Gastroesophageal sphincter (tissue), 4 donors: ENCODE results near the gene PDE4B. TPM values are rescaled to one million over a fixed set of nuclear protein-coding genes. Genes with fewer than 3 reads are reported as not detected.

Experiments used
- ATAC-seq: fragments of 150-250 bp; one replicate; pipeline ENCODE4 v1.9.1; 2016; ENCODE audit warnings: mild to moderate bottlenecking, moderate library complexity
- H3K27ac ChIP-seq, 4 donors: fragments of 200-600 bp; sonication (generic) in 3 of 4; 1 replicate in 3 of 4; 2 replicates in 1 of 4; pipeline ENCODE4 v1.5.1; 2016 to 2019
- H3K27me3 ChIP-seq: fragments of 200-600 bp; sonication (generic); one replicate; pipeline ENCODE4 v1.5.1; 2019
- H3K36me3 ChIP-seq, 2 donors: fragments of 200-600 bp; sonication (generic); one replicate each; pipeline ENCODE4 v1.5.1; 2019; ENCODE audit warnings: control low read depth in 1 of 2
- H3K4me1 ChIP-seq, 3 donors: fragments of 200-600 bp; sonication (generic); 1 replicate in 2 of 3; 2 replicates in 1 of 3; pipeline ENCODE4 v1.5.1; 2016 to 2019; ENCODE audit warnings: control low read depth in 2 of 3
- H3K4me3 ChIP-seq, 2 donors: fragments of 200-600 bp; sonication (generic); one replicate each; pipeline ENCODE4 v1.5.1; 2019; ENCODE audit warnings: mild to moderate bottlenecking in 1 of 2, moderate library complexity in 1 of 2
- H3K9me3 ChIP-seq, 3 donors: fragments of 200-600 bp; sonication (generic); one replicate each; pipeline ENCODE4 v1.5.1; 2017 to 2019; ENCODE audit warnings: control low read depth in 2 of 3
- CTCF ChIP-seq, 4 experiments: fragments of 200-600 bp in 2 of 4; fragments of 450-650 bp in 2 of 4; sonication (generic) in 1 of 4; IDR thresholded peaks; one replicate each; pipeline ENCODE4 v1.5.1; 2017 to 2019; ENCODE audit warnings: antibody characterized with exemption in 4 of 4, mild to moderate bottlenecking in 2 of 4, moderate library complexity in 2 of 4
- EP300 ChIP-seq: sonication (generic); formaldehyde crosslinking; IDR thresholded peaks from one replicate; pipeline ENCODE4 v1.6.1; 2017; ENCODE audit warnings: antibody characterized with exemption, mild to moderate bottlenecking
- POLR2A ChIP-seq, 2 donors: fragments of 450-650 bp; IDR thresholded peaks; one replicate each; pipeline ENCODE4 v1.6.1; 2017; ENCODE audit warnings: antibody characterized with exemption in 2 of 2, mild to moderate bottlenecking in 2 of 2, moderate library complexity in 1 of 2
- POLR2AphosphoS5 ChIP-seq: sonication (generic); formaldehyde crosslinking; IDR thresholded peaks from one replicate; pipeline ENCODE4 v1.6.1; 2017; ENCODE audit warnings: antibody characterized with exemption
- WGBS, 2 donors: methylation state at CpG; one replicate each; pipeline ENCODE4 v1.1.5; 2018; ENCODE audit warnings: low coverage in 1 of 2; 5-methylcytosine and 5-hydroxymethylcytosine counted together
- total RNA-seq, 4 donors: library from RNA; depleted of rRNA; stranded (reverse); fragments of >200 nt; gene quantifications; one replicate each; pipeline ENCODE4 v1.1.0, GENCODE V29; 2016

Gene PDE4B
- total RNA-seq, 4 donors from 2014 or later = 5.9 to 16.2 (median 8.8) TPM

DNA sequence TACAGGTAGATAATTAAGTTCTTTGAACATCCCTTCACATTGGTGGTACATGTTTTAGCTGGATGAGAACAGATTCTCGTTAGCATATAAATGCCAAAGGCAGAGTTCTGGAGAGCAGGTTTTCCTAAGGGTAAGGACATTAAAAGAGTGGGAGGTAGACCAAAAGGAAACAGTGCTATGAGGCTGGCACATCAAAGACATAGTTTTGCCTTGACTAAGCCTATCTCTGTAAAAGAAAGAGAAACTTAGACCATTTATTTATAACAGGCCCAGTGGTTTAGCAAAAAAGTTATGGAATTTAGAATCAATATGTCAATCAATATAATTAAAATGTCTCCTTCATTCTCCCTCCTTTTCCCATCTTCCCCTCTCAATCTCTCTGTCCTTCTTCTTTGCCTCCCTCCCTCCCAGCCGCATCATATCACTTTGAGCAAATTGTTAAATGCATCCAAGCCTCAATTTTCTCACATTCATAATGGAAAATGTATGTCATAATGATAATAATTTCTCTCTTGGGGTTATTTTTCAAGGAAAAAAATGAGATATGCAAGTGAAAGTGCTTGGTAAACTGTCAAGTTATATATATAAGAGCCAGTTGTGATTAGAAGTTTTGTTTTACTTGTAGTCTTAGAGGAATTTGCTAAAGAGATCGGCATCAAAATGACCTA lies 531.4 kb downstream of the PDE4B start:
- H3K27me3 ChIP-seq = no peaks in the 10 kb centered on the region
- no peak overlapping the region for H3K4me3 ChIP-seq
- ATAC-seq = no peak
- H3K36me3 ChIP-seq = no peaks in the 10 kb centered on the region
- WGBS, 2 donors = 50 to 69% methylated on average over 3 of the region's 3 CpGs
- TF ChIP-seq EP300 (no peak), CTCF (IDR thresholded peaks at IDR 0.05) (no peak), POLR2AphosphoS5 (no peak), POLR2A (IDR thresholded peaks at IDR 0.05) (no peak)
- H3K4me1 ChIP-seq = no peaks in the 10 kb centered on the region
- no peak overlapping the region for H3K27ac ChIP-seq
- H3K9me3 ChIP-seq = no peaks in the 10 kb centered on the region

GRCh38 chr1:66325594-66326380 lies 533.1 kb downstream of the PDE4B start:
- H3K9me3 ChIP-seq = no peaks in the 10 kb centered on the region
- ATAC-seq = no peak
- TF ChIP-seq CTCF (IDR thresholded peaks at IDR 0.05) (no peak), POLR2AphosphoS5 (no peak), POLR2A (IDR thresholded peaks at IDR 0.05) (no peak), EP300 (no peak)
- 85 to 87% methylated on average over 5 of the region's 5 CpGs for WGBS, 2 donors
- no peaks in the 10 kb centered on the region for H3K27me3 ChIP-seq
- H3K36me3 ChIP-seq = no peaks in the 10 kb centered on the region
- peaks cover 0 to 6% (median 0%) of the 10 kb centered on the region in 3 donors for H3K4me1 ChIP-seq
- H3K27ac ChIP-seq = no peak overlapping the region
- H3K4me3 ChIP-seq = no peak overlapping the region

- H3K4me1 ChIP-seq = peaks cover 0 to 14% (median 0%) of the 10 kb centered on the region in 3 donors
- no peaks in the 10 kb centered on the region for H3K27me3 ChIP-seq
- ATAC-seq = no peak
- TF ChIP-seq CTCF (IDR thresholded peaks at IDR 0.05) = no peak
- no peak for TF ChIP-seq POLR2AphosphoS5
- no peak for TF ChIP-seq EP300
- TF ChIP-seq POLR2A (IDR thresholded peaks at IDR 0.05) = no peak
- no peak overlapping the region for H3K27ac ChIP-seq
- H3K4me3 ChIP-seq = no peak overlapping the region
- no peaks in the 10 kb centered on the region for H3K9me3 ChIP-seq
- no peaks in the 10 kb centered on the region for H3K36me3 ChIP-seq
Observed at GRCh38 chr1:66326867-66327266, 534.2 kb downstream of the PDE4B start.

DNA sequence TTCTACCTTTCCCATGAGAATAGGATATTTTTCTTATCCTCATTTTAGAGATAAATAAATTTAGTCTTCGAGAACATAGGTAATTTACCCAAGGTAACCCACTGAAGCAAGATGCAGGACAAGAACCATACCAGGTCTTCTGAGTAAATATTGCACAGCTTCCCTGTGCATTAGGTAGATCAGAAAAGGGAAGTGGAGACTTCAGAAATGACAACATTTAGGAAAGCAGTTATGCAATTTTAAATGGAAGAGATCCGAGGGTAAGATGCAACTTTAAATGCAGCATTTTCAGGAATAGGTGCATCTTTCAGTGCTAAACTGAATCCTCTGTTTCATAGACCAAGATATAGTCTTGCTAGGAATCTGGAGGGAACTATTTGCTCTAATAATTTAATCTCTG lies 534.9 kb downstream of the PDE4B start:
- WGBS, 2 donors = 87 to 95% methylated on average over 2 of the region's 2 CpGs
- Histone ChIP-seq H3K27me3 (no peaks in the 10 kb centered on the region), H3K36me3 (no peaks in the 10 kb centered on the region), H3K27ac (no peak overlapping the region), H3K9me3 (no peaks in the 10 kb centered on the region), H3K4me1 (peaks cover 0 to 17% (median 0%) of the 10 kb centered on the region in 3 donors), H3K4me3 (no peak overlapping the region)
- no peak for ATAC-seq
- TF ChIP-seq POLR2A (IDR thresholded peaks at IDR 0.05) (no peak), CTCF (IDR thresholded peaks at IDR 0.05) (no peak), EP300 (no peak), POLR2AphosphoS5 (no peak)

- H3K36me3 ChIP-seq = no peaks in the 10 kb centered on the region
- WGBS, 2 donors = 100% methylated on average over 1 of the region's 3 CpGs; no CpG with 5 or more reads in 1 of the 2 donors
- no peak overlapping the region for H3K27ac ChIP-seq
Observed at GRCh38 chr1:66328896-66329295, 536.2 kb downstream of the PDE4B start.

More at GRCh38 chr1:66328896-66329295, 536.2 kb downstream of the PDE4B start:
- no peaks in the 10 kb centered on the region for H3K27me3 ChIP-seq
- H3K9me3 ChIP-seq = no peaks in the 10 kb centered on the region
- no peak for ATAC-seq
- no peak for TF ChIP-seq POLR2A (IDR thresholded peaks at IDR 0.05)
- TF ChIP-seq CTCF (IDR thresholded peaks at IDR 0.05) = no peak
- TF ChIP-seq EP300 = no peak
- TF ChIP-seq POLR2AphosphoS5 = no peak
- peaks cover 0 to 30% (median 0%) of the 10 kb centered on the region in 3 donors for H3K4me1 ChIP-seq
- H3K4me3 ChIP-seq = no peak overlapping the region
